EH (cell line): ENCODE measurements around the gene ARHGEF4.

Source experiments
- DNase-seq: peaks from one replicate; pipeline ENCODE4 v3.0.0-alpha.2; 2015; ENCODE audit warnings: low read depth

ARHGEF4 gene

DNA sequence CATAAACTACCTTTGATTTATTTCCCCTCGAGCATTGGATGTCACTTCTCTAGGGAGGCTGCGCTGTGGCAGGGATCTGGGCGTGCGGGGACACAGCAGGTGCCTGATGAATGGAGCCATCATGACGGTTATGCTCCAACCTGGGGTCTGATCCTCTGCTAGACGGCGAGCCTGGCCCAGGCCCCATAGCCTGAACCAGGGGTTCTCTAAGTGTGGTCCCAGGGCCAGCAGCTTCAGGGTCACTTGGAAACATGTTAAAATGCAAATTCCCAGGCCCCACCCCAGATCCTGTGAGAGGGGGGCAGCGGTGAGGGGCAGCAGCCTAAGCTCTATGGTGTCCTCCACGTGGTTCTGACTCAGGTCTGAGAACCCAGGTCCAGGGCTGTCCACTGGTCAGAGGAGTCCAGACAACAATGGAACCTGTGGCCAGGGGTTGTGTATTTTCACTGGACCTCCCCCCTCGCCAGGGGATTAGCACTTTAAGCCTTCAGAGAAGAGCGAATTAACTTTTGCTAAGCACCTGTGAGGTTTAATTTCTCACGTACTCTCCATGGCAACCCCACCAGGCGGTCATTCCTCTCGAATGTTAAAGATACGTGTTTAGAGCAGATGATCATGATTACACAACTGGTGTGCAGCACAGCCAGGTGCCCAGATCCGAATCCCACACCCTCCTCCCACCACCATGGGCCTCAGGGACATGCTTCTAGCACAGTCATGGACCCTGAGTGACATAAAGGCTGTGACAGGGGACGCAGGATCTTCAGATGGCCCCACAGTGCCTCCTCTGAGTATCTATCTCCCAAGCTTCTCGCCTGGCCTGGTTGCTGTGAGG, 1.6 kb upstream of the ARHGEF4 start:
- DNase-seq: no peak

DNA sequence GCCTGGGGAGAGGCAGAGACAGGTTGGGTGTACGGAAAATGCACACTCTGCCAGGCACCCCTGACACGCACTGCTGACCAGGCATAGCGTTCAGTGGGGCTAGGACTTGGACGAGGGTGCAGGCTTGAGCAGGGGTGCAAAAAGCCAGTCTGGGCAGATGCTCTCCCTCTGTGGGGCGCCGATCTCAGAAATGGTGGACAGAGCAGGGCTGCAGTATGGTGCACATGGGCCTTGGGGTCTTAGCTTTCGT, 1.0 kb upstream of the ARHGEF4 start:
- DNase-seq: no peak

DNA sequence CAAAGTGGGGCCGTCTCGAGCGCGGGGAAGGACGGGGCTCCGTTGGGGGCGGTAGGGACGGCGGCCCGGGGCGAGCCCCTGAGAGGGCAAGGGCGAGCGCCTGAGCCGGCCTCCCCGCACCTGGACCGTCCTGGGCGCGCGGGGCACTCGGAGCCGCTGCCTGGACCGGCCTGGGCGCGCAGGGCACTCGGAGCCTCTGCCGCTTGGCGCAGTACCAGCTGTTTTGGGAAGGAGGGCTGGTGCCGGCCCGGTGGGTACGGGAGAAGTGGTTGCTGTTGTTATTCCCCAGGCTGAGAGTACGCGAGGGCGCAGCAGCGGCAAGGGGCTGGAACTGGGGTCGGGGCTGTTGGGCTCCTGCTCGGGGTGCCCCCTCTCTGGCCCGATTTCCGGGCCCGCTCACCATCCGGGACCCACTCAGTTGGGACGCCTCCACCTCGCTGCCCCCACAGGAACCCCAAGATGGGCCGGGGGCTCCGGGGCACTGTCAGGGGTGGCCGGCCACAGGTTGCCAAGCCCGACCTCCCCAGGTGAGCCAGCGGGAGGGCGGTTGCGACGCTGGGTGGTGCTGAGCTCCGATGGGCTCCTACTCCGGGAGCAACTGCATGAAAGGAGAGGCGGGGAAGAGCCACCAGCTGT, 579 bp downstream of the ARHGEF4 start:
- DNase-seq: no peak

DNA sequence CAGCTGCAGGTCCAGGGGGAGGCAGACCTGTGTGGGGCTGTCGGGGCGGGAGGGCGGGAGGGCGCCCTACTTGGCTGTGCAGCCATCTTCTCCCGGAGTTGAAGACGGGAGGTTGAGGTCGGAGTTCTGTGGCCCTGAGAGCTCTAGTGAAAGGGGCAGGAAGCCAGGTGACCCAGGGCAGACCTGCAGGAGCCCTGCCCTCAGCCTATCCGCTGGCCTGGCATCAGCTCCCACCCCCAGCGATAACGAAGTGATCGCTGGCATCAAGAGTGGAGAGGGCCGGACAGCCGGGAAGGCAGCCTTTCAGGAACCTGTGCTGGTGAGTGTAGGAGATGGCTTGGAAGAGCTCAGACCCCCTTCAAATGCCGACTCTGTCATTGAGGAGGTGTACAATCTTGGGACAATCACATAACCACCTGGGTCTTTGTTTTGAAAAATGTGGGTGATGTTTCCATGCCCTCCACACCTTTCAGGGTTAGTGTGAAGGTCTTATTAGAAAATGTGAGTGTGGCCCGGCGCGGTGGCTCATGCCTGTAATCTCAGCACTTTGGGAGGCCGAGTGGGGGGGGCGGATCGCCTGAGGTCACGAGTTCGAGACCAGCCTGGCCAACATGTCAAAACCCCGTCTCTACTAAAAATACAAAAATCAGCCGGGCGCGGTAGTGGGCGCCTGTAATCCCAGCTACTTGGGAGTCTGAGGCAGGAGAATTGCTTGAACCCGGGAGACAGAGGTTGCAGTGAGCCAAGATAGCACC, 1.3 kb downstream of the ARHGEF4 start:
- DNase-seq: no peak

DNA sequence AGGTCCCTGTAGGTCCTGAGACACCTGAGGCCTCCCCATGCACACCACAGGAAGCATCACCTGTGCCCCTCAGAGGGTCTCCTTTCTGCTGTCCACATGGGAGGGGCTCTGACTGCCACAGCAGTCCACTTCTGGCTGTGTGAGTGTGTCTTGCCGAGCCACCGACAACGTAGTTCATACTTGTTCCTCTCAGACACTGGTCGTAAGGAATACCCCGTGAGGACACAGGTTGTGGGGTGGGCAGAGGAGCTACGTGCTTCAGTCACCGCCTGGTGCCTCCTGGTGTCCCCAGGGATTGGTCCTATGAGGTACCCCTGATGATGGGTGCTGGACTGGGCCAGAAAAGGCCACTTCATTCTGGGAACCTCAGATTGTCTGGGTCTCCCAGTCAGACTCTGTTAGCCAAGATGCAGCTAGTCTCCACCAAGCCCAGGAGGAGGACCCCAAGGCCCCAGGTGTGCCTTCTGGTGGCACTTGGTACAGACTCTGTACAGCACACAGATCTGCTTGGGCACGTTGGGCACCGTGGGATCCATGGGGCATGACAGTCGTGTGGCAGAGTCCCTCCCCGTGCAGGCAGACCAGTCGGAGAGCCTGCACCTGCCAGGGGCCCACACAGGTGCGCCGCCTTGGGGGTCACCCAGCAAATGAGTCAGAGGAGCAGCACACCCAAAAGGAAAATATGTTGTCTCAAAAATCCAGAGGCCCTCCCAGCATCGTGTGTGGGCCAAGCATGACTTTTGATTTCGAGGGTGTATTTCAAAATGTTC, 2.5 kb downstream of the ARHGEF4 start:
- no peak for DNase-seq

DNA sequence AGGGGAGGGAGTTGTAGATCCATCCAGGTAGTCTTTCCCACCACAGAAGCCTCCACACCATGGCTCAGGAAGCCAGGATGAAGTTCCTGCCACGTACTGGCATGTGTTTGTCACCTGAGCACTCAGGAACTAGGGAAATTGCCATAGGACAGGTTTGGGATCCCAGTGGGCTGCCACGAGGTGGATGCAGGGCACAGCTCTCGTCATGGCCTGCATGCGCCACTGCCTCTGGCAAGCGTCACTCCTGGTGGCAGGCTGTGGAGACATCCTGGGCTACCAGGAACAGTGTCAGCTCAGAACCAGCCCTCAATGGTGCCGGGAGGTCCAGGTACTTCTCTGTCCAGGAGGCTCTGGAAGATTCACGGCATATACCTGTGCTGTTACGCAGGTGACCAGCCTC, 3.8 kb downstream of the ARHGEF4 start:
- no peak for DNase-seq

DNA sequence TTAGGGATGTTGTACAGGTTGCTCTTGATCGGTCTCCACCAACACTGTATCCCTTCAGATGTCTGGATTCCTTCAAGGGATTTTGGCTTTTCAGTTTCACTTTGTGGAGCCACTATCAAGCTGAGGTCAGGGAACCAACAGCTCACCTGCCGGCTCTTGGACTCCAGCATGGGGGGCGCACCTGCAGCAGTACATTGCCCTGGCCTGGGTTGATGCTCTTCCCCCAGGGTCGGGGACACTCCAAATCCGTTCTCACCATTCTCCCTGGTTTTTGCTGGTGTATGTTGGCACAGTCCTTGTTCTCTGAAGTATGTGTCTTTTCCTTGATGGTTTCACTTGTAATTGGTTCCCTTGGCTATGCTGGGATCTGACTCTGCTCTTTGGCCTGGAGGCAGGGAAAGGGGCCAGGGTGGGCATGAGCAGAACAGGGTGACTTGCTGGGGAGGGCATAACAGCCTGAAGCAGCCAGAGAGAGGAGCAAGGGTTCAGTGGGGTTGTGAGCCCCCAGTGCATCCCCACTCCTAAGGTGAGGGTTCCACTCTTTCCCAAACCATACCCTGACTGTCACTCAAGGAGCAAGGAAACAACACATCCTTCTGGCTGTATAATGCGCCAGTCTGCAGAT, 5.1 kb downstream of the ARHGEF4 start:
- no peak for DNase-seq

DNA sequence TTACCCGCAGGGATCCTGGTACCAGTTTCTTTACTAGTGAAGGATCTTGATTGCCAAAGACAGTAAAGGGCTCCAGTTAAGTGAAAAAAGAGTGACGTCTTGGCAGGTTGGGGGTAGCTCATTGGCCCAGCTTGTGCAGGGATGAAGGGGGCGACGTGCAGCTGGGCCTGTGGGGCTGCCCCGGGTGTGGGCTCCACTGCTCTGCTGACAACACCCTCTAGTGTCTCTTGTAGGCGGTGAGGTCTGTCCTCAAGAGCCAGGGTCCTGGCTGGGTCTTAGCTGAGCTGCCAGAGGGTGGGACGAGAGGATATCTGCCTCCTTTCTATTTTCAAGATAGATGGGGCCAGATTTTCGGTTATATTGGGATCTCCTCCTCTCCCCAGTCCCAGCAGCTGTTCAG, 6.1 kb downstream of the ARHGEF4 start:
- DNase-seq: no peak

DNA sequence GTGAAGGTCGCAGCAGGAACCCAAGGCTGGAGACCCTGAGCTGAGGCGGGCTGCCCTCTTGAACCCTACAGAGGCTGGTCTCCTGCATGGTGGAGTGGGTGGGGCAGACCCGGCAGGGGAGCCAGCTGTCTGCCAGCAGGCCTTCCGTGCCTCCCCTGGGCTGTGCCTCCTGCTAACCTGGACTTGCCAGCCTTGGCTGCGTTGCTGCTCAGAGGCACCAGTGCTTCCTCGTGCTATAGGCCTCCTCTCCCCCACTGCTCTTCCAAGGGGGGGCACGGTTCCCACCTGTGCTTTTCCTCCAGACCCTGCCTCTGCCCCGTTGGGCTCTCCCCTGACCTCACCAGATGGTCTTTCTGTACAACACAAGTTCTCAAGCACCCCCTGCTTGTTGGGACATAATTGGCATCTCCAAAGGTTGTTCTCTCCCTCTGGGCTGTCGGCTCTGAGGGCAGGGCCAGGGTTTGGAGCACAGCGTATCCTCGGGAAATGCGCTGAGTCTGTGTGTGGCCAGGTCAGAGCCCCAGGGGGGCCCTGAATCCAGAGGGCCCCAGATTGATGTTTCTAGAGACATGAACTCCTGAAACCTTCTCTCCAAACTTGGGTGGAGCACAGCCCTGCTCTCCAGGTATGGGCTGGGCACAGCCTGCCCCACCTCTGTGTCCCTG, 6.7 kb downstream of the ARHGEF4 start:
- DNase-seq: no peak

DNA sequence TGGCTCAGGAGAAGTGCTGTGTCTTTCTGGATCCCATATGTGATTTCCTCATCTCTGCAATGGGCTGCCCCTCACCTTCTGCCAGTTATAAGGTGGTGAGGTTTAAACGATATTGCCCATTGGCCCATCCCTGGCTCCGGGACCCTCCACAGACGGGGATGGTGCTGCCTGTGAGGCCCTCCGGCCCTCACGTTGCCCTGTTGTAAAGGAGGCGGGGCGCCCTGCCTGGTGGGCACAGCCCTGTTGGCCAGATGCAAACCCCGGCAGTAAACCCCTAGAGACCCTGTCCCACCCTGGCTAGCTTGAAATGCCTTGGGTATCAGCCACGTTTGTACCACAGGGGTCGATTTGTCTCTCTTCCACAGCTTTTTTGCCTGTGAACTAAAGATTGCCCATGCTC, 7.4 kb downstream of the ARHGEF4 start:
- DNase-seq: no peak

DNA sequence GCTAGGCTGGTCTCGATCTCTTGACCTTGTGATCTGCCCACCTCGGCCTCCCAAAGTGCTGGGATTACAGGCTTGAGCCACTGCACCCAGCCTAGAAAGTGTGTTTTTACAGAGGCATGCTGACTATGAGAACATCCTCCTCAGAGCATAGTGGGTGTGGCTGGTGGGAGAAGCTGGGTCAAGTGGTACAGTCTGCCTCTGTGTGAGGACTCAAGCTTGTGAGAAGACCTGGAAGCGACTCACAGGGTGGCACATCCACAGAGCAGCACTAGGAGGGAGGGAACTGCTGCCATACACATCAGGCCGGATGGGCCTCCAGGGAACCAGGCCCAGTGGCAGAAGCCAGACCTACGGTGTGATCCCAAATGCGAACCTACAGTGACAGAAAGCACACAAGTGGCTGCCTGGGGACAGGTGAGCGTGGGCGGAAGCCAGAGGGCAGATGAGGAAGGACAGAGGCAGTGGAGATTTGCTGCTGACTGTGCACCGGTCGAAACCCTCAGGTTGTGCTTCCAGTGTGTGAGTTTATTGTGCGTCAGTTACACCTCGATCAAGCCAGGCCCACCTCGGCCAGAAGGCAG, 8.9 kb downstream of the ARHGEF4 start:
- no peak for DNase-seq

DNA sequence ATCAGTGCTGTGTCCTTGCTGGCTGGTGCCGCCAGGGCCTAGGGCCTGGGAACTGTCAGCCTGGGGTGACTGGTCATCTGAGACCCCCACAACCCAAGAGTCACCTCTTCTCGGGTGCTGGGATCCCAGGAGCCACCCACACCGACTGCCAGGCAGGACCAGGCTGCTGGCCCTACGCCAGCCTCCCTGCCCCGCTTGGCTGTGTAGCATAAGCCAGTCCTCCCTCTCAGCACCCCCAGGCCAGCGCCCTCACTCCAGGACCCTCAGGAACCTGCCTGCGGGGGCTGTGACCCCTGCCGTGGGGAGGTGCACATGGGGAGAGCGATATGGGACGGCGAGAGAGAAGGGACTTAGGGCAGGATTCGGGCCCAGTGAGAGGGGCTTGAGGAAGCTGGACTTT, 9.5 kb downstream of the ARHGEF4 start:
- DNase-seq: no peak

DNA sequence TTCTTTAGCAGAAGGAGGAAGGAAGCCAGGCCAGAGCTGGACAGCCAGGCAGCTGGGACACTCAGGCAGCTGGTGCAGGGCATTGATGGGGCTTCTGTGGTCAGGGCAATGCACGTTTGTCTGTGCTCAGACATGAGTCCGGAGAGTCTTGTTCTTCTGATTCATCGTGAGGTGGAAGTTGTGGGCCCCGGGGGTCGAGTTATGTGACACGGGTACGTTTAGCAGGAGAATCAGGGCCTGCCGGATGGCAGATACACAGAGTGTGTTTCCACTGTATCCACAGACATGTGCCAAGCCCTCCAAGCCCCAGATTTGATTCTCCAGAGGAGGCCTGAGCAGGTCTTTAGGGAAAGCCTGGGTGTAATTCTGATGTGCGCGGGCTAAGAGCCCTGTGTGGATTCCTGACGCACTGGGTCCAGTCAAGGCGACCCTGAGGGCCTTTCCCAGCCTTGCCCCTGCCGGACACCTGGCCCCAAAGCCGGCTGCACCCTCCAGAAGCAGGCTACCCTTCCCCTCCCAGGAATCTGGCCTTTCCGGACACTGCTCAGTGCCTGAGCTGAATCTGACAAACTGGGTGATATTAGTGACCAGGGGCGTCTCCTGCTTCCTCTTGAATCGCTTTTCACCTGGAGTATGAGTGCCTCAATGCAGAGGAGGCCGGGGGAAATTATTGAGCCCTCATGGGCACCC, 10.1 kb downstream of the ARHGEF4 start:
- peak; percentile 9 for DNase-seq

DNA sequence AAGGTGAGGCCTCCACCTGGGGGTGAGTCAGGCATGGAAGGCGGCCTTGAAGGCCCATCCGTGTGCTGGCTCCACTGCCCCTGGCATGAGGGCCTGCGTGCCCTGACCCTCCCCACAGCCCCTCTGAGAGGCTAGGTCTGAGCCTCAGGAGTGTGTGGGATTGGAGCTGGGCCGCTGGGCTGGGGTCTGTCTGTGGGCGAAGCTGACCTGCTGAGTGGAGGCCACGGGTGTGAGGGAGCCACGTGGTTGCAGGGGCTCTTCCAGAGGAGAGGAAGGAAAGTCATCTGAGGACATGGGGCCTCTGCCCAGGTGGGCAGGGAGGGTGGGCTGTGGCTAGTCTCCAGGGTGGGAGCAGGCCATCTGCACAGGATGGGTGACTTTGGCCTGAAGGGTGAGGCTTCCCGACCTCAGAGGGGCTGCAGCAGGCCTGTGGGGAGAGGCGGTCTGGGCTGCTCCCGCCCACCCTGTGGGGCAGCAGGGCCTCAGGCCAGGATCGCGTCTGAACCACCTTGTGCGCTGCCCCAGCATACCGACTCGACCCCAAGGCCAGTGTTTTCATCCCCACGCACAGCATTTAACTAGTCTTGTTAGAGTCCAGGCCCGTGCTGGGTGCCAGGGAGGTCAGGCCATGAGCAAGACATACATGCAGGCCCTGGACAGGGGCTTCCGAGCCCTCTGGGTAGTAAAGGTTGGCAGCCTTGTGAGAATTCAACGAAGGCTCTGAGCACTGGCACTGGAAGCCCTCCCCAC, 11.2 kb downstream of the ARHGEF4 start:
- DNase-seq: no peak

DNA sequence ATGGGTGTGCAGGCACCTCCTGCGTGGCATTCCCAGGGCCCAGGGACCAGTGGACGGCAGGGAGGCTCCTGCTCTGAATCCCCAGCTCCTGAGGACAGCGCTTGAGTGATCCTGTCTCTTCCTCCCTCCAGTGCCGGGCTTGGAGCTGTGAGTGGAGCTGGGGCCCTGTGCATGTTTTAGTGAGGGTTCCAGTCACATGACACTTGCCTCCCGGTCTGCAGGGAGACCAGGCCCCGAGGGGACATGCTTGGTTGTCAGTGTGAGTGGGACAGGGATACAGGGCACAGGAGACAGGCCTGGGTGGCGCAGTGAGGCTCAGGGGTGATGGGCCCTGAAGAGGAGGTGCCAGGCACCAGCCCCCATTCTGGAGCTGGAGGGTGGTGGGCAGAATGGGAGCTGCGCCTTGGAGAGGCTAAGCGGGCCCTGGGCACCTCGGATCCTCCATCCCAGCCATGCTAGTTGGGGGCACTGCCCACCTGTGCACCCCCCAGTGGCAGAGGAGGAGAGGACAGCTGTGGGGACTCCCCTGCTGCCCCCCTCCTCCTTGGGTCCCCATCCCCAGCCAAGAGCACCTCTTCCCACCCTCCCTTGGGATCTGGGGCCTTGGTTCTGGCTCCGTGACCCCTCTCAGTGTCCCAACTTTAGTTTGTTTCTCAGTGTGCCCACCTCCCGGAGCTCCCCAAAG, 12.0 kb downstream of the ARHGEF4 start:
- no peak for DNase-seq

DNA sequence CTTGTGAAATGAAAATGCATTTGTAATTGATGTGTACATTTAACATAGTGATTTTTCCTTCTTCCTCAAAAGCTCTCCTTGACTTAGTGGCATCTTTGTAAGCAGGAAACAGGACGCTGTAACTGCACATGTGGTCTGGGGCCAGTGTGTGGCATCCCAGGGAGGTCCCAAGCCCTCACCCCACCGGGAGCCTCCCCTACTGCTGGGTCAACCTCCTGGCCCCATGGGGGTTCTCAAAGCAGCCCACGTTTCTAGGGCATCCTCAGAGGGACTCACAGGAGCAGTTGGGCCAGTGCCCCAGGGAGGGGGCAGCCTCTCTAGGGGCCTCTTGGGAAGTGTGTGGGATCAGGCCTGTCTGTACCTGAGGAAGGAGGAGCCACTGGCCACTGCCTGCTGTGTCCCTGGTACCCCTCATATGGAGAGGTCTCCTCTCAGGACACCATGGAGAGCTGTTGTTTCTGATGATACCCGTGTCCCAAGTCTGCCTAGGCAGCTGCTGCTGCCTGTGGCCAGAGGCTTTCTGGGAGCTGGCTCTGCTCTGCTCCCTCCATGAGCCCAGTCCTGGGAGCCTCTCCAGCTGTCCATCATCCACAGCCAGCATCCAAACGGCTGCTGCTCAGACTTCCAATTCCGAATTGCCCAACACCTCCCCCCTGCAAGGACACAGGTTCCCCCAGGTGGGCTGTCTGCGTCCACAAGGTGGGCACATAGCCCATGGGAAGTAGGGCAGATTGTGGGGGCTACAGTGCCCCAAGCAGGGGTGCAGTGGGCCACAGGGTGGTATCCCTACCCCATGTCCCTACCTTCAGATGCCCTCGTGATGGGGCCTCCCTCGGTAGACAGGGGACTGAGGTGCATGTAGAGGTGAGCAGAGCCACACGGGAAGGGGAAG, 13.4 kb downstream of the ARHGEF4 start:
- no peak for DNase-seq

DNA sequence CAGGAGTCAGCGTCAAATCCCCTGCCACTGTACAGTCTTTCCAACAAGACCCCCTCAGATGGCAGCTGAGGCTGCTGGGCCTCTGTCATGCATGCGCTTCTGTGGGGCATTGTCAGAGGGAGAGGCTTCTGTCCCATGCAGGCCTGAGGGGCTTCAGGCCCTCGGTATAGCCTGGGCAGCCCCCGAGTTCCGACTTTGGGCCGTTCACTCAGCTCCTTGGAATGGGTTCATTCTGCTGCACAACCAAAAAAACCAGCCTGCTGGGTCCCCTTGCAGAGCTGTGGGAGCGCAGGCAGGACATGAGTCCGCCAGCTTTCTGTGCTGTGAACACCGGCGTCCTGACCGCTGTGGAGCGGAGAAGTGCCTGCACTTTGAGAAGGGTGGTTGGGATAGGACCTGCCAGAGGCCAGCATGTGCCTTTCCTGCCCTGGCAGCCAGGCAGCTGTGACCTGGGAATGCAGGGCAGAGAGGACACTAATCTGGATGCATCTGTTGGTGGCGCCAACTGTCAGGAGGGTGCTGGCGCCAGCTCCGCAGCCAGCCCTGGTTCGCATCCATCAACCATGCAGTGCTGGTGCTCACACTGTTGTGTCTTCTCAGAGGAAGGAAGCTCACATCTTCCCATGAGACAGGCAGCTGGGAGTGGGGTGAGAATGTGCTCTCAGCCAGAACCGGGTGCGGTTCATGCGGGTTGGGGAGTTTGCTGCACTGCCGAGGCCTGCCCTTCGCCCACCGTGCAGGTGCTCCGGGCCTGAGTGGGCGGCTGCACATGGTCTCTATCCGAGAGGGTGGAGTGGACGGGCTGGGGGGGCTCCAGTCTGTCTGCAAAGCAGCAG, 14.3 kb downstream of the ARHGEF4 start:
- no peak for DNase-seq
